ENCODE results near the gene RPL11.

DNA sequence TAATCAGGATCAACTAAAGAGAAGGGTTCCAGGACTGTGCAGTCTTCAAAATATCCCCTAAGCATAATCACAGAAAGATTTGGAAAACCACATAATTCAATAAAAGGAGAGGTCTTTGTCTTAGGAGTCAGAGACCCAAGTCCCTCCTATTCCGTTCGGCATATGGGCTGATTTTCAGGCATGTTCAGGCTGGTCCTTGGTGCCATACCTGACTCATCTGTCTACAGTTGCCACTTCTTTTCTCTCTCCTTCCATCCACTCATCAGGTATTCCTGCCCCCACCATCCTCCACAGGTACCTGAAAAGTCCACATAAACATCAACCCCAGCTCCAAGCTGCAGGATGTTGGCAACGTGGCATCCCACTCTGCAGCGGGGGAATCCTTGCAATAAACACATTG, 29.7 kb upstream of the RPL11 start:
- TF ChIP-seq, protein P1, sequence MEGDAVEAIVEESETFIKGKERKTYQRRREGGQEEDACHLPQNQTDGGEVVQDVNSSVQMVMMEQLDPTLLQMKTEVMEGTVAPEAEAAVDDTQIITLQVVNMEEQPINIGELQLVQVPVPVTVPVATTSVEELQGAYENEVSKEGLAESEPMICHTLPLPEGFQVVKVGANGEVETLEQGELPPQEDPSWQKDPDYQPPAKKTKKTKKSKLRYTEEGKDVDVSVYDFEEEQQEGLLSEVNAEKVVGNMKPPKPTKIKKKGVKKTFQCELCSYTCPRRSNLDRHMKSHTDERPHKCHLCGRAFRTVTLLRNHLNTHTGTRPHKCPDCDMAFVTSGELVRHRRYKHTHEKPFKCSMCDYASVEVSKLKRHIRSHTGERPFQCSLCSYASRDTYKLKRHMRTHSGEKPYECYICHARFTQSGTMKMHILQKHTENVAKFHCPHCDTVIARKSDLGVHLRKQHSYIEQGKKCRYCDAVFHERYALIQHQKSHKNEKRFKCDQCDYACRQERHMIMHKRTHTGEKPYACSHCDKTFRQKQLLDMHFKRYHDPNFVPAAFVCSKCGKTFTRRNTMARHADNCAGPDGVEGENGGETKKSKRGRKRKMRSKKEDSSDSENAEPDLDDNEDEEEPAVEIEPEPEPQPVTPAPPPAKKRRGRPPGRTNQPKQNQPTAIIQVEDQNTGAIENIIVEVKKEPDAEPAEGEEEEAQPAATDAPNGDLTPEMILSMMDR (IDR thresholded peaks at IDR 0.05; ENCODE audit: low read depth, low read length, poor library complexity, severe bottlenecking): no peak
- no peak for TF ChIP-seq EZH2phosphoT487 (IDR thresholded peaks at IDR 0.05; ENCODE audit: borderline replicate concordance, low read length)

All from DOHH2 (cell line).